Panc1 (cell line): Measurements from ENCODE around the gene FFAR1.
"Not testable (repeated sequence)": the region's sequence is repeated elsewhere in the genome, so short reads cannot be mapped to it uniquely, and the experiment has no call there.

Source experiments
- CTCF ChIP-seq: fragments of 450-650 bp; IDR thresholded peaks from 2 replicates; pipeline ENCODE4 v1.5.1; 2017; ENCODE audit warnings: mild to moderate bottlenecking
- TCF7L2 ChIP-seq: IDR thresholded peaks from 2 replicates; pipeline ENCODE4 v1.6.1; 2011; ENCODE audit warnings: mild to moderate bottlenecking, low read depth, low read length, inconsistent platforms

GRCh38 chr19:35379545-35379944 lies 31.8 kb downstream of the FFAR1 start:
- not testable (repeated sequence) for TF ChIP-seq CTCF, TCF7L2
